ENCODE data around the gene IL3RA. TPM values are rescaled to one million over a fixed set of nuclear protein-coding genes. Genes with fewer than 3 reads are reported as not detected.

Gene IL3RA
- total and polyA plus RNA-seq, 2 of the 8 experiments (the other 6 are each of a cell fraction or from before 2014, with no cell fraction given): 0.11 TPM; not detected in 1

DNA sequence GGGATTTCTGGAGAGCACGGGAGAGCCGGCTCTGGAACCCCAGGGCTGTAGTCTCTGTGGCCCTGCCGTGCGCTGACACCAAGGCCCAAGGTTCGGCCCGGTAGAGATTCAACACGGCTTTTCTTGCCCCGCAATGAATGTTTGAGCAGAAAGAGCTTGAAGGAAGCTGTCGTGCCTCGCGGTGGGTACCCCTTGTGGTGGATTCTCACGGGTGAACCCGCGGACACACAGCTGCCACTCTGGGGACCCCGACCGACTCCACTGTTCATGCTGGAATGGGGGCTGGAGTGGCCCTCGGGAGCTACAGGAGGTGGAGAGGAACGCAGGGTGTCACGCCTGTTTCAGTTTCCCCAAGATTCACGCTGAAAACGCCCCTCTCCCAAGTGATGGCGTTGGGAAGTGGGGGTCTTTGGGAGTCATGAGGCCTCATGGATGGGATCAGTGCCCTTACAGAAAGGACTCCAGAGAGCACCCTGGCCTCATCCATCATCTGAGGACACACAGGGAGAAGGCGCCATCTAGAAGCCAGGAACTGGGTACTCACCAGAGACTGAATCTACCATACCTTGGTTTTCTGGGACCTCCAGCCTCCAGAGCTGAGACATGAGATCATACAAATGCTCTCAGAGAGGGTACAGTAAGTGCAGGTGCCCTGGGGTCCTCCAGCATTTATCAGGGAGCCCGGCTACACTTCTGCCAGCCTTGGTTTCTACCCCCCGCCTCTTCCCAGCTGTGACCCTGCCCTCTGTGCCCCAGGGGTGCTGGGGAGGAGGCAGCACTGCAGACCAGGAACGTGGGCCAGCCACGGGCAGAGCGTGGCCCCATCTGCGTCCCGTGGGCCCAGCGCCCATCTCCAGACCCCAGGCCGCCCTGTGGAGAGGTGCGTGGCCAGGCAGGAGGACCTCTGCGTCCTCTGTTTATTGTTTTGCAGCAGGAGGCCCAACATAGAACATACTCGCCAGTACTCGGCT, 49.0 kb downstream of the IL3RA start (continued):
- TF ChIP-seq, protein P1, sequence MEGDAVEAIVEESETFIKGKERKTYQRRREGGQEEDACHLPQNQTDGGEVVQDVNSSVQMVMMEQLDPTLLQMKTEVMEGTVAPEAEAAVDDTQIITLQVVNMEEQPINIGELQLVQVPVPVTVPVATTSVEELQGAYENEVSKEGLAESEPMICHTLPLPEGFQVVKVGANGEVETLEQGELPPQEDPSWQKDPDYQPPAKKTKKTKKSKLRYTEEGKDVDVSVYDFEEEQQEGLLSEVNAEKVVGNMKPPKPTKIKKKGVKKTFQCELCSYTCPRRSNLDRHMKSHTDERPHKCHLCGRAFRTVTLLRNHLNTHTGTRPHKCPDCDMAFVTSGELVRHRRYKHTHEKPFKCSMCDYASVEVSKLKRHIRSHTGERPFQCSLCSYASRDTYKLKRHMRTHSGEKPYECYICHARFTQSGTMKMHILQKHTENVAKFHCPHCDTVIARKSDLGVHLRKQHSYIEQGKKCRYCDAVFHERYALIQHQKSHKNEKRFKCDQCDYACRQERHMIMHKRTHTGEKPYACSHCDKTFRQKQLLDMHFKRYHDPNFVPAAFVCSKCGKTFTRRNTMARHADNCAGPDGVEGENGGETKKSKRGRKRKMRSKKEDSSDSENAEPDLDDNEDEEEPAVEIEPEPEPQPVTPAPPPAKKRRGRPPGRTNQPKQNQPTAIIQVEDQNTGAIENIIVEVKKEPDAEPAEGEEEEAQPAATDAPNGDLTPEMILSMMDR (IDR thresholded peaks at IDR 0.05; ENCODE audit: control extremely low read depth in 1 of 3, insufficient read depth in 1 of 3, low read depth in 1 of 3, low read length in 3 of 3): no peak
- no peak for TF ChIP-seq PHF8 (conservative IDR thresholded peaks at IDR 0.05; ENCODE audit: low read depth, low read length)

All from H1 (cell line).